ENCODE measurements around the gene CEP152.

DNA sequence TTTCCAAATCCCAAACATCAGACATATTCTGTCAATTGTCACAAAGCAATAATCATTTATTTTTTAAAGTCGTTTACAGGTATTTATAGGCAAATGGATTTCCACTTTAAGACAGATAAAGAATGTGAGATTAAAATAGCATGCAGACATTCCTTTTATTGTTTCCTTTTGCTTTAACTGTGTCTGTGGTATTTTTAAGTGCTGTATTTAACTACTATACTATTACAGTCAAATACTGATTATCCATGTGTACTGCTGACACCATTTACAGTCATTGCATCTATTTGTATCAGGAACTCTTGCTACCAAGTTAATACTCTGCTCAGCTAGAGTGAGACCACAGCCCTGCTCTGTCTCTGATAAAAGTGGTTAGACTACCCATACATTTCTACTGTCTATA is 12.8 kb upstream of the CEP152 start:
- no peak for TF ChIP-seq EZH2 (IDR thresholded peaks at IDR 0.05)
- TF ChIP-seq POLR2AphosphoS5 (IDR thresholded peaks at IDR 0.05; ENCODE audit: borderline replicate concordance, low read depth, low read length) = no peak
- no peak for TF ChIP-seq FOXP2 (optimal IDR thresholded peaks at IDR 0.05; ENCODE audit: control extremely low read depth, extremely low read length, insufficient read depth)

Data from SK-N-MC (cell line).